Smooth muscle cell (in vitro differentiated cells): ENCODE results near the gene WWC2. TPM values are rescaled to one million over a fixed set of nuclear protein-coding genes. Genes with fewer than 3 reads are reported as not detected.

Experiments used
- DNase-seq: peaks from one replicate; lab custom pipeline; 2025; ENCODE audit not compliant: unreplicated experiment; lab: John Stamatoyannopoulos, UW
- H2AFZ ChIP-seq: fragments of 200-600 bp; sonication (generic); 2 replicates; pipeline ENCODE4 v1.6.0; 2016; ENCODE audit warnings: antibody characterized with exemption, low read depth, mild to moderate bottlenecking
- H3F3A ChIP-seq: fragments of 200-600 bp; sonication (generic); 2 replicates; pipeline ENCODE4 v1.6.0; 2017; ENCODE audit warnings: antibody characterized with exemption, low read depth
- H3K27ac ChIP-seq: fragments of 200-600 bp; sonication (generic); 2 replicates; pipeline ENCODE4 v1.5.1; 2016; ENCODE audit warnings: low read depth, mild to moderate bottlenecking
- H3K27me3 ChIP-seq: fragments of 200-600 bp; sonication (generic); 2 replicates; pipeline ENCODE4 v1.6.1; 2016; ENCODE audit warnings: low read depth, mild to moderate bottlenecking
- H3K36me3 ChIP-seq: fragments of 200-600 bp; sonication (generic); 2 replicates; pipeline ENCODE4 v1.5.1; 2016; ENCODE audit warnings: low read depth
- H3K4me1 ChIP-seq: fragments of 200-600 bp; sonication (generic); 2 replicates; pipeline ENCODE4 v1.5.1; 2016; ENCODE audit warnings: low read depth
- H3K4me2 ChIP-seq: fragments of 200-600 bp; sonication (generic); 2 replicates; pipeline ENCODE4 v1.6.0; 2016; ENCODE audit warnings: mild to moderate bottlenecking
- H3K4me3 ChIP-seq: fragments of 200-600 bp; sonication (generic); 2 replicates; pipeline ENCODE4 v1.5.1; 2016; ENCODE audit warnings: mild to moderate bottlenecking
- H3K79me2 ChIP-seq: fragments of 200-600 bp; sonication (generic); 2 replicates; pipeline ENCODE4 v1.6.0; 2016; ENCODE audit warnings: low read depth, mild to moderate bottlenecking
- H3K9ac ChIP-seq: fragments of 200-600 bp; sonication (generic); 2 replicates; pipeline ENCODE4 v1.6.0; 2016; ENCODE audit warnings: low read depth
- H3K9me3 ChIP-seq: fragments of 200-600 bp; sonication (generic); replicated peaks from 2 replicates; pipeline ENCODE4 v1.5.1; 2016; ENCODE audit warnings: low read depth
- H4K20me1 ChIP-seq: fragments of 200-600 bp; sonication (generic); 2 replicates; pipeline ENCODE4 v1.6.0; 2016; ENCODE audit warnings: low read depth
- WGBS: methylation state at CpG from one replicate; pipeline ENCODE4 v1.1.7; 2016; ENCODE audit warnings: low lambda C conversion rate; 5-methylcytosine and 5-hydroxymethylcytosine counted together
- polyA plus RNA-seq: library from polyadenylated mRNA; unstranded; fragments of >200 nt; fragmentation: Nextera tagmentation; extraction: Ambion mirVana; gene quantifications from 2 replicates; pipeline ENCODE4 v1.2.1, GENCODE V29; 2016
- total RNA-seq: library from RNA; depleted of rRNA; stranded (reverse); fragments of >200 nt; gene quantifications from 2 replicates; pipeline ENCODE4 v1.2.3, GENCODE V29; 2014
- TF ChIP-seq, protein P1 (sequence below): fragments of 200-600 bp; sonication (generic); IDR thresholded peaks from 2 replicates; pipeline ENCODE4 v1.5.1; 2017; ENCODE audit warnings: borderline replicate concordance, mild to moderate bottlenecking, antibody characterized with exemption; ENCODE audit not compliant: insufficient read depth, poor library complexity, severe bottlenecking

The WWC2 gene
- total and polyA plus RNA-seq, 2 experiments from 2014 or later = 11.2 to 13.5 TPM

DNA sequence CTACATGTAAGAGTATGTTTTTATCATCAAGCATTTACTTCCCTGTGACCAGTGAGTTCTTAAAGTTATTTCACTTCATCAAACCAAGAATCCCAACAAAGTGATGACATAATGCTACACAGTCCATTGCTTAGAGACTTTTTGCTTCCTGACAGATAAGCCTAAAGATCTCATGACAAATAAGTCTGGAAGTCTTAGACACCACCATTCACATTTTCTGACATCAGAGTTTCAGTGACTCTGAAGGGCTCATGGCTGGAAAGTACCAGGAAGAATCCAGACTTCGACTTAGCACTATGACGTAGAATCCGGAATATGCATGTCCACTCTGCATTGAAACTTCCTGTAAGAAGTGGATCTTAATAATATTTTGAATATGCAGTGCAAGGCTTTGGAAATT is 167.3 kb downstream of the WWC2 start:
- Histone ChIP-seq H3K4me3 (no peak overlapping the region), H3K36me3 (no peaks in the 10 kb centered on the region), H3F3A (peaks cover 4% of the 10 kb centered on the region), H3K4me2 (no peak overlapping the region), H3K4me1 (no peaks in the 10 kb centered on the region), H3K9ac (no peak overlapping the region), H3K79me2 (no peaks in the 10 kb centered on the region), H2AFZ (no peak overlapping the region), H3K27ac (peak overlapping the region; percentile 11), H4K20me1 (peaks cover 6% of the 10 kb centered on the region), H3K27me3 (no peaks in the 10 kb centered on the region), H3K9me3 (no peaks in the 10 kb centered on the region)
- no peak for DNase-seq
- WGBS = 60% methylated on average over 3 of the region's 3 CpGs
- TF ChIP-seq, protein P1, sequence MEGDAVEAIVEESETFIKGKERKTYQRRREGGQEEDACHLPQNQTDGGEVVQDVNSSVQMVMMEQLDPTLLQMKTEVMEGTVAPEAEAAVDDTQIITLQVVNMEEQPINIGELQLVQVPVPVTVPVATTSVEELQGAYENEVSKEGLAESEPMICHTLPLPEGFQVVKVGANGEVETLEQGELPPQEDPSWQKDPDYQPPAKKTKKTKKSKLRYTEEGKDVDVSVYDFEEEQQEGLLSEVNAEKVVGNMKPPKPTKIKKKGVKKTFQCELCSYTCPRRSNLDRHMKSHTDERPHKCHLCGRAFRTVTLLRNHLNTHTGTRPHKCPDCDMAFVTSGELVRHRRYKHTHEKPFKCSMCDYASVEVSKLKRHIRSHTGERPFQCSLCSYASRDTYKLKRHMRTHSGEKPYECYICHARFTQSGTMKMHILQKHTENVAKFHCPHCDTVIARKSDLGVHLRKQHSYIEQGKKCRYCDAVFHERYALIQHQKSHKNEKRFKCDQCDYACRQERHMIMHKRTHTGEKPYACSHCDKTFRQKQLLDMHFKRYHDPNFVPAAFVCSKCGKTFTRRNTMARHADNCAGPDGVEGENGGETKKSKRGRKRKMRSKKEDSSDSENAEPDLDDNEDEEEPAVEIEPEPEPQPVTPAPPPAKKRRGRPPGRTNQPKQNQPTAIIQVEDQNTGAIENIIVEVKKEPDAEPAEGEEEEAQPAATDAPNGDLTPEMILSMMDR = no peak

DNA sequence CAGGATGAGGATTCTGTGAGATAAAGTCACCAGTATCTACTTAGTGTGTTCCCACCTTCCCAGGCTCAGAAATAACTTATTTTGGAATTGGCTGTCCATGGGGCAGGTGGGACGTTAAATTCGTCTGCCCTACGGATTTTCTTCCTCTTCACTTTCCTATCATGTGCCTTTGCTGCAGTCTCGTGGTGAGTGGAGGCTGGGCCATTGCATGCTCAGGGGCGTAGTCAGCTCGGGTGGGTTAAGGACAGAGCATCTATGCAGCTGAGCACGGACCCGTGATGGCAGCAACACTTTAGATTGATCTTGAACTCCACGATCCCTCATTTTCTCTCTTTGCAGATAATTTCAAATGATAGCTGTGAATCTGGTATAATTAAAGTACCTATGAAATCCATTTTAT is 169.5 kb downstream of the WWC2 start:
- Histone ChIP-seq H3K4me3 (no peak overlapping the region), H3K4me2 (no peak overlapping the region), H3K27ac (no peak overlapping the region), H3K36me3 (peaks cover 7% of the 10 kb centered on the region), H4K20me1 (no peaks in the 10 kb centered on the region), H3K79me2 (no peaks in the 10 kb centered on the region), H3K4me1 (no peaks in the 10 kb centered on the region), H2AFZ (no peak overlapping the region), H3F3A (no peaks in the 10 kb centered on the region), H3K9ac (no peak overlapping the region), H3K27me3 (no peaks in the 10 kb centered on the region), H3K9me3 (peaks cover under 1% of the 10 kb centered on the region)
- 96% methylated on average over 9 of the region's 9 CpGs for WGBS
- no peak for DNase-seq
- TF ChIP-seq, protein P1 = no peak

DNA sequence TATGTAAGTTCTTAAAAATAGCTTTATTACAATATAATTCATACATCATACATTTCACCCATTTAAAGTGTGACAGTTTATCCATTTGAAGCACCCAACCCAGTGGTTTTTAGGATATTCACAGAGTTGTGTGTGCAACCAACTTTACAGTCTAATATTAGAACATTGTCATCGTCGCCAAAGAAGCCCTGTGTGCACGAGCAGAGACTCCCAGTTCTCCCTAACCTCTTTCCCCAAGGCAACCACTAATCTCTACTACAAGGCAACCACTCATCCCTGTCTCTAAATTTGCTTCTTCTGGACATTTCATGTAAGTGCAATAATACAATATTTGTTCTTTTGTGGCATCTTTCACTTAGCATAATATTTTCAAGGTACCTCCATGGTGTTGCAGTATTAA is 173.3 kb downstream of the WWC2 start:
- H2AFZ ChIP-seq = no peak overlapping the region
- H3K27ac ChIP-seq = no peak overlapping the region
- no peak overlapping the region for H3K4me2 ChIP-seq
- H3K36me3 ChIP-seq = peaks cover 36% of the 10 kb centered on the region
- no peak overlapping the region for H3K4me3 ChIP-seq
- H4K20me1 ChIP-seq = no peaks in the 10 kb centered on the region
- WGBS = 95% methylated on average over 3 of the region's 3 CpGs
- no peaks in the 10 kb centered on the region for H3K4me1 ChIP-seq
- no peaks in the 10 kb centered on the region for H3F3A ChIP-seq
- H3K9ac ChIP-seq = no peak overlapping the region
- no peak for DNase-seq
- TF ChIP-seq, protein P1 = no peak
- H3K27me3 ChIP-seq = no peaks in the 10 kb centered on the region
- H3K9me3 ChIP-seq = peaks cover 24% of the 10 kb centered on the region
- H3K79me2 ChIP-seq = no peaks in the 10 kb centered on the region

DNA sequence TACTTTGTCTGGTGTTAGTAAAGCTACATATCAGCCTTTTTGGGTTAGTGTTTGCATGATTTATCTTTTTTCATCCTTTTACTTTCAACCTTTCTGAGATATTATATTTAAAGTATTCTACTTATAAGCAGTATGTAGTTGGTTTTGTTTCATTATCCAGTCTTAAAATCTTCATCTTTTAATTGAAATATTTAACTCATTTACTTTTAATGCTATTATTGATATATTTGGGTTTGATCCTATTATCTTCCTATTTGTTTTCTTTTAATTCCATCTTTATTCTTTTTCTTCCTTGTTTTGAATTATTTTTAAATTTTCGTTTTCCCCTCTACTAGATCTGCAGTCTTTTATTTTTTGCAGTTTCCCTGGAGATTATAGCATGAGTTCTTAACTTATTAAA is 177.0 kb downstream of the WWC2 start:
- Histone ChIP-seq H4K20me1 (no peaks in the 10 kb centered on the region), H3K4me1 (no peaks in the 10 kb centered on the region), H3F3A (no peaks in the 10 kb centered on the region), H3K9ac (no peak overlapping the region), H3K9me3 (peaks cover 24% of the 10 kb centered on the region), H3K27me3 (no peaks in the 10 kb centered on the region), H3K4me2 (no peak overlapping the region), H3K36me3 (peaks cover 36% of the 10 kb centered on the region), H2AFZ (no peak overlapping the region), H3K4me3 (no peak overlapping the region), H3K79me2 (no peaks in the 10 kb centered on the region), H3K27ac (no peak overlapping the region)
- DNase-seq = no peak
- whole genome bisulfite sequencing = 0% methylated on average over 1 of the region's 1 CpG
- TF ChIP-seq, protein P1 = no peak
